ENCODE results near the gene MSX1. TPM values are rescaled to one million over a fixed set of nuclear protein-coding genes. Genes with fewer than 3 reads are reported as not detected.

MSX1 gene
- total and polyA plus RNA-seq, 2 experiments from 2014 or later = 0.61 TPM; not detected in 1

GRCh38 chr4:4875147-4875546 is 15.7 kb downstream of the MSX1 start (continued):
- no peak for TF ChIP-seq JUNB (IDR thresholded peaks at IDR 0.05; ENCODE audit: unreplicated experiment)
- no peak for TF ChIP-seq REST (IDR thresholded peaks at IDR 0.05; ENCODE audit: unreplicated experiment)
- TF ChIP-seq NANOG (IDR thresholded peaks at IDR 0.05; ENCODE audit: borderline replicate concordance) = no peak
- no peak for TF ChIP-seq EZH2 (IDR thresholded peaks at IDR 0.05; ENCODE audit: low read depth, unreplicated experiment)
- TF ChIP-seq POLR2AphosphoS5 (IDR thresholded peaks at IDR 0.05; ENCODE audit: low read depth) = no peak
- TF ChIP-seq ZNF114 (CRISPR knock-in tag; IDR thresholded peaks at IDR 0.05) = no peak
- no peak for TF ChIP-seq ETS1 (IDR thresholded peaks at IDR 0.05)

- Histone ChIP-seq H3K9me2 (ENCODE audit: insufficient read depth) (no peaks in the 10 kb centered on the region), H3K27me3 (ENCODE audit: insufficient read depth) (peaks cover 95% of the 10 kb centered on the region), H3K4me2 (no peak overlapping the region), H4K20me1 (replicated peaks; ENCODE audit: insufficient read depth) (peaks cover 16% of the 10 kb centered on the region), H3F3A (replicated peaks; ENCODE audit: low read depth) (0 out of 2 replicates have a peak, but pooled peaks cover 3% of the 10 kb centered on the region), H3K36me3 (ENCODE audit: insufficient read depth) (no peaks in the 10 kb centered on the region), H3K4me3 (no peak overlapping the region), H3K79me2 (replicated peaks; ENCODE audit: insufficient read depth) (no peaks in the 10 kb centered on the region), H2AFZ (no peak overlapping the region), H3K27ac (ENCODE audit: low read depth) (no peak overlapping the region), H3K4me1 (ENCODE audit: insufficient read depth) (peaks cover 22% of the 10 kb centered on the region)
- Mint-ChIP-seq H3K4me3 (no peak overlapping the region), H3K36me3 (ENCODE audit: low read depth) (no peaks in the 10 kb centered on the region), H3K27ac (no peak overlapping the region), H3K27me3 (ENCODE audit: insufficient read depth, low read depth, poor library complexity) (peaks cover 15% of the 10 kb centered on the region), H3K4me1 (peaks cover 20% of the 10 kb centered on the region), H3K9me3 (no peaks in the 10 kb centered on the region)
- TF ChIP-seq REST (IDR thresholded peaks at IDR 0.05; ENCODE audit: unreplicated experiment) (no peak), ZNF114 (CRISPR knock-in tag; IDR thresholded peaks at IDR 0.05) (no peak), ETS1 (IDR thresholded peaks at IDR 0.05) (no peak), CTCF (conservative IDR thresholded peaks at IDR 0.05; ENCODE audit: low read depth in 2 of 2) (no peak), NANOG (IDR thresholded peaks at IDR 0.05; ENCODE audit: borderline replicate concordance) (no peak), POLR2AphosphoS5 (IDR thresholded peaks at IDR 0.05; ENCODE audit: low read depth) (no peak), JUNB (IDR thresholded peaks at IDR 0.05; ENCODE audit: unreplicated experiment) (no peak), STAT1 (IDR thresholded peaks at IDR 0.05; ENCODE audit: unreplicated experiment) (no peak), CREB1 (CRISPR knock-in tag; IDR thresholded peaks at IDR 0.05; ENCODE audit: low read depth) (no peak), ZNF331 (CRISPR knock-in tag; IDR thresholded peaks at IDR 0.05; ENCODE audit: low read depth) (no peak), EZH2 (IDR thresholded peaks at IDR 0.05; ENCODE audit: low read depth, unreplicated experiment) (no peak), EZH2phosphoT487 (IDR thresholded peaks at IDR 0.05; ENCODE audit: unreplicated experiment) (no peak)
- DNase-seq (ENCODE audit: low spot score) (no peak), ATAC-seq (no peak)
These were observed 16.1 kb downstream of the MSX1 start for GRCh38 chr4:4875611-4876010.

Data from GM23338 (cell line).